Pericardium fibroblast (primary cell): ENCODE data around the gene STT3A. TPM values are rescaled to one million over a fixed set of nuclear protein-coding genes. Genes with fewer than 3 reads are reported as not detected.

Experiments
- total RNA-seq: library from RNA; depleted of rRNA; stranded (reverse); fragments of >200 nt; gene quantifications from 2 replicates; pipeline ENCODE4 v1.2.3, GENCODE V29; 2015

STT3A gene
- 148 and 167 TPM in 2 replicates for total RNA-seq

DNA sequence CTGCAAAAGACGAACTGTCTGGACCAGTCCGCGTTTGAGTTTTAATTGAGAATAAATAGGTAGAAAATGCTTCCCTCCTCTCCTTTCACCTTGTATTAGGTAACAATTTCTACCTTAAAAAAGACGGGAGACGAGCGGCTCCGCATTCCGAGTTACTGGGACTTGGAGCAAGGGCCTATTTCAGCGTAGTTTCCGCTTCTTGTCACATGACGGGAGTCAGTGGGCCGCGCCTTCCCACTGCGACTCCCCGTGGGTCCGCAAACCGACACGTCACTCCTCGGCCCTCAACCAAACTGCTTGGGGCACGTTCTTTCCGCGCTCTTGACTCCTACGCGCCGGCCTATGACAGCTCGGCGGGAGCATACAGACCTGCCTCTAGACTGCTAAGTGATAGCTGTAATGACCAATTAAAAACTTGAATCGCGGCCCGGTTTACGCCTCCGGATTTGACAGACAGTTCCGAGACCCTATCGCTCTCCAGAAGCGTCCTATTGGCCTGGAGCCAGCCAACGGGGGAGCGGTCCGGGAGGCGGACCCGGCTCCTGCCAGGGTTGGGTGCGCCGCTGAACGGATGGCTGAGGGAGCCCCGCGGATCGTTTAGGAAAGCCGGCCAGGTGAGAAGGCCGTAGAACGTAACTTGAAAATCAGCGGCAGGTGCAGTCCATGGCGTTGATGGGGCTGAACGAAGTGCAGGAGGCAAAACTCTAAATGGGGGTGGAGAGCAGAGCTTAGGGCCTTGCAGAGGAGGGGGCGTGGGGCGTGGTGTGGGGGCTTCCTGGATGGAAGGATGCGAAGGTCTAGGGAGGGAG lies at the start of gene STT3A:
STT3A (plus strand) TSS at position 548 of the 809 bp plus-strand sequence. CDS start 3,064 bp downstream, outside the sequence.

DNA sequence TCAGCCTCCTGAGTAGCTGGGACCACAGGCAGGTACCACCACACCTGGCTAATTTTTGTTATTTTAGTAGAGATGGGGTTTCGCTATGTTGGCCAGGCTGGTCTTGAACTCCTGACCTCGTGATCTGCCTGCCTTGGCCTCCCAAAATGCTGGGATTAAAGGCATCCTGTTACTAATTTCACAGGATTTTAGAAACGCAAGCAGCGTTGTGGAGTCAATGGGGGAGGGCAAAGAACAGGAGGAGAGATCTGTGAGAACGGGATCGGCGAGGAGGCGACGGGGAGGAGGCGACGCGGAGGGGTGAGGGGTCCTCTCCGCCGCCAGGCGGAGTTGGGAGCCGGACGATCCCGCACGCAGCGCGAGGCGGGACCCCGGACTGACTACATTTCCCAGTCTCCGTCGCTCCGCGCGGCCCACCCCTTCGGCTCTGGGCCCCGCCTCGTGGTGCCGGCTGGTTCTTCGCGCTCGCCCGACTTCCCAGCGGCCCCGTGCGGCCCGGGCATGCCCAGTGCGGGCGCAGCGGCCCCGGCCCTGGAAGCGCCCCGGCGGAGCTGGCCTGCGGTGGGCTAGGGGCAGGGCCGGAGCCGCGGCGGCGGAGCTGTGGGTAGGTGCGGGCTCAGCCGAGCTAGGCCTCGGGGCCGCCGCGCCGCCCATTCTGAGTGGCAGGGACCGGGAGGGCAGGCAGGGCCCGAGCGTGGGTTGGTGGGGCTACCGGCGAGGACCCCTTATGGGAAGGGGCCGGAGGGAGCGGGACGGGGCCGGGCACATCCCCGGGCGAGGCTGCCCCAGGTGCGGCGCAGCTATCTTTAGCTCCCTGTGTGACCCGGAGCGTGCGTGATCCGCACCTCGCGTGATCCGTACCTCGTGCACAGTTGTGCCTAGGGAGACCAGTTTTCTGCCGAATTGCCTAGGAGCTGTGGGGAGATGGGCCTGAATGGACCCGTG lies 23.4 kb upstream of the STT3A start, which contains the start of gene EI24:
EI24 (plus strand) TSS at position 508 of the 945 bp plus-strand sequence. CDS start 3,051 bp downstream, outside the sequence.

DNA sequence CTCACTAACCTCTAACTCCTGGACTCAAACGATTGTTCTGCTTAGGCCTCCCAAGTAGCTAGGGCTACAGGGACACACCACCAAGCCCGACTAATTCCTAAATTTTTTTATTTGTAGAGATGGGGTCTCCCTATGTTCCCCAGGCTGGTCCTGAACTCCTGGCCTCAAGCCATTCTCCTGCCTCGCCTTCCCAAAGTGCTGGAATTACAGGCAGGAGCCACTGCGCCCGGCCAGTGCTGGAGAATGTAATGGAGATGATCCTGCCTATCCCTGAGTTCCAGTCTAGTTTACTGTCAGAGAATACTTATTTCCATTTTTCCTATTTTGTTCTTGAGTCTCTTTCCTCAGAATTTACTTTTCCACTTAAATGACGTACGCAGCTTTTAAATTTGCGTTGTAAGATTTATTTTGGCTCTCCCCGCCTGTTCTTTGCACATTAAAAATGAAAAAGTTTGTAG lies 32.1 kb downstream of the STT3A start, which contains the start of gene CHEK1:
CHEK1 (plus strand) TSS at position 408 of the 458 bp plus-strand sequence. CDS start 1,606 bp downstream, outside the sequence.

Other genes starting within 250 kb of the STT3A start
- gene FEZ1, start 96.6 kb upstream of the STT3A start, total RNA-seq: 77.4 and 98.6 TPM in 2 replicates
- 85.5 and 111 TPM in 2 replicates for gene EI24, start 23.4 kb upstream of the STT3A start, total RNA-seq
- gene CHEK1, start 32.3 kb downstream of the STT3A start, total RNA-seq: 9.9 and 17.3 TPM in 2 replicates
- gene ACRV1, start 88.0 kb downstream of the STT3A start, total RNA-seq: not detected in 2 replicates
- gene PATE1, start 153.4 kb downstream of the STT3A start, total RNA-seq: not detected in 2 replicates
- not detected in 2 replicates for gene PATE2, start 186.0 kb downstream of the STT3A start, total RNA-seq
- gene PATE3, start 195.3 kb downstream of the STT3A start, total RNA-seq: not detected in 2 replicates
- gene PATE4, start 240.5 kb downstream of the STT3A start, total RNA-seq: not detected in 2 replicates